SK-MEL-5 (cell line): ENCODE results near the gene INVS. TPM values are rescaled to one million over a fixed set of nuclear protein-coding genes. Genes with fewer than 3 reads are reported as not detected.
A peak's percentile ranks its signal among the peaks of the same experiment; 100 is the strongest.
"Not testable (repeated sequence)": the region's sequence is repeated elsewhere in the genome, so short reads cannot be mapped to it uniquely, and the experiment has no call there.

Experiments
- DNase-seq: peaks from one replicate; pipeline ENCODE4 v3.0.0-alpha.2; 2016; ENCODE audit warnings: low read depth, low spot score
- in situ Hi-C: cut with HindIII; loops from 2 replicates; pipeline ENCODE4 v1.10.0; 2016; ENCODE audit warnings: low sequenced_read_pairs, high pct_unique_total_duplicates, low pct_unique_long_range_greater_than_20kb
- small RNA-seq, 2 experiments: library from RNA; depleted of rRNA; stranded (forward); fragments of <200 nt; gene quantifications; one replicate each; pipeline ENCODE3, GENCODE V24; 2014
- total RNA-seq: library from RNA; depleted of rRNA; stranded (reverse); fragments of >200 nt; shearing (Covaris generic); gene quantifications from 2 replicates; pipeline ENCODE4 v1.2.3, GENCODE V29; 2014; rRNA removed

The INVS gene
- total RNA-seq, 1 experiment from 2014 or later, result 34.4 TPM

DNA sequence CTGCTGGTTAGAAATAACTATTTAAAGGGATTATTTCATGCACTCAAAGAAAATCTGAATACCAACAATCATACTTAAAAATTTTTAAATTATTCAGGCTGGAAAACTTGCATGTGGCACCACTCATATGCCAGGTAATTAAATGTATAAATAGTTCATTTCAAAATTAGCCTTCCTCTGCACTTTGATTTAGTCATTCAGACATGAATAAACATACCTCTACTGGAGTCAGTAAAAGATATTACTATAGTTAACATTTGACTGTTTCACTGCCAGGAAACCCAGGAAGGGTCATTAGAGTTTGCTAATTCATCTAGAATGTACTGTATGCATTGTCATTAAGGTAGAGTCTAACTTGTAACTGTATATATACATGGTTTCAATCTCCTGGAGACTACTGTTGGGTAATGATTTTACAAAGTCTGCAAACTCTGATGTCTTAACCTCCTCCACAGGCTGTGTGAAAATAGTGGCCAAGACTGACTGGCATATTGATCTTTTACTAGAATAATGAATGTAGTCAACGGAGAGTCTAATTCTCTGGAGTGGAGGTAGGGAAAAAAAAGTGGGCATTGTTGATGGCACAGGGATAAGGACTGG is 210.0 kb downstream of the INVS start:
- in situ Hi-C loops, result no loop called here
- no peak for DNase-seq

DNA sequence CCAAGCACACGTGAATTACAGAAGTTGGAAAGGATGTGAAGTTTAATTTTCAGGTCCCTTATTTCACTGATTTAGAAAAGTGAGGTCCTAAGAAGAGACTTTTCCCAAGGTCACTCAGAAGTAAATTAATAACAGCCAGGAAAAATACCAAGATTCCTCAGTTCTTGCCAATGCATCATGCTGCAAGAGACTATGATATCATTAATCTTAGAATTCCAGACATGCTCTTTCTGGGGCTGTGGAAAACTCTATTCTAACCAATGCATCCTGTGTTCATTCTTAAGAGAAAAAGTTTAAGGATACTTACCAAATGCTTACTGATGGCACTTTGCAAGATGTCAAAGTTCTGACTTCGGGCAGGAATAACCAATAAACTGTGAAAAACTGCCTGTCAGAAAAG is 210.9 kb downstream of the INVS start:
- no peak for DNase-seq
- in situ Hi-C loops, result no loop called here

DNA sequence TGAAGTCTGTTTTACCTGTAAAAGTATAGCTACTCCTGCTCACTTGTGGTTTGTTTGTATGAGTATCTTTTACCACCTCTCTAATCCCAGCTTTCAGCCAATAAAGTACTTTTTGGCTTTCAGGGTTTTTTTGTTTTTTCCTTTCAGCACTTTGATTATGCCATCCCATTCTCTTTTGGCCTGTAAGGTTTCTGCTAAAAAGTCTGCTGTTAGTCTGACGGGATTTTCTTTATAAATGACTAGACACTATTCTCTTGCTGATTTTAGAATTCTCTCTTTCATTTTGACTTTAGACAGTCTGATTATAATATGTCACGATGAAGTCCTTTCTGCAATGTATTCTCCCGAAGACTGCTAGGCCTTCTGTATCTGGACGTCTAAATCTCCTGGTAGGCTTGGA is 216.5 kb downstream of the INVS start:
- in situ Hi-C loops, result no loop called here

DNA sequence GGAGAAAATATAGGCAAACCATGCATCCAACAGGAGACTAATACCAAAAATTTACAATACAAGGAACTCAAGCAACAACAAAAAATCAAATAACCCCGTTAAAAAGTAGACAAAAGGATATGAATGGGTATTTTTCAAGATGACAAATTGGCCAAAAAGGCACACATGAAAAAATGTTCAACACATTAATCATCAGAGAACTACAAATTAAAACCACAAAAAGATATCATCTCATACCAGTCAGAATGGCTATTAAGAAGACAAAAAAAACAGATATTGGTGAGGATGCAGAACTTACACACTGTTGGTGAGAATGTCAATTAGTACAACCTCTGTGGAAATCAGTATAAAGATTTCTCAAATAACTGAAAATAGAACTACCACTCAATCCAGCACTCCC is 218.7 kb downstream of the INVS start:
- DNase-seq, result no peak
- in situ Hi-C loops, result no loop called here

More for the DNA sequence above, 216.5 kb downstream of the INVS start:
- no peak for DNase-seq

DNA sequence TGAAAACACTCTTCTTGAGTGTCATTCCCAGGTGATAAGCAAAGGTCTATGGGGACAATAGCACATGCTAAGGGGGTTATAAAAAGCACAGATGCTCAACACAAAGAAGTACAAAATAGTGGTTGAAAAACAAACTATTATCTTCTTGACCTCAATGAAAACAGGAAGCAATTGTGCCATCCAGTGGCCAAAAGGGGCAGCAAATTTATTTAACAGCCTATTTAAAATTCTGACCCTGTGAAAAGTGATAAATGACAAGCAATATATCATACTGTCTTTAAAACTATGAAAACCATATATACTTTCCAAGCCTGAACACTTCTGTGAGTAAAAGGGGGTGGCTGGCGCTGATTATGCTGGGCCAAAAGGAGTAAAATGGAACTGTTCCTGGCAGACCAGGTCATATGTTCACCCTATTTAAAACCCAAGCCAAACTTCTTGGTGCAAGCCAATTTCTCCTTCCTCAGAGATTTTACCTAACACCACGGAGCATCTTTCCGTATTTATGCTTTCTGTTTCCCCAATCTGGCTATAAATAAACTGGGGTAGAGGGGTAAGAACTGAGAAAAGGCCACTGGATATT is 224.0 kb downstream of the INVS start:
- peak; percentile 53 for DNase-seq
- in situ Hi-C loops, result no loop called here

DNA sequence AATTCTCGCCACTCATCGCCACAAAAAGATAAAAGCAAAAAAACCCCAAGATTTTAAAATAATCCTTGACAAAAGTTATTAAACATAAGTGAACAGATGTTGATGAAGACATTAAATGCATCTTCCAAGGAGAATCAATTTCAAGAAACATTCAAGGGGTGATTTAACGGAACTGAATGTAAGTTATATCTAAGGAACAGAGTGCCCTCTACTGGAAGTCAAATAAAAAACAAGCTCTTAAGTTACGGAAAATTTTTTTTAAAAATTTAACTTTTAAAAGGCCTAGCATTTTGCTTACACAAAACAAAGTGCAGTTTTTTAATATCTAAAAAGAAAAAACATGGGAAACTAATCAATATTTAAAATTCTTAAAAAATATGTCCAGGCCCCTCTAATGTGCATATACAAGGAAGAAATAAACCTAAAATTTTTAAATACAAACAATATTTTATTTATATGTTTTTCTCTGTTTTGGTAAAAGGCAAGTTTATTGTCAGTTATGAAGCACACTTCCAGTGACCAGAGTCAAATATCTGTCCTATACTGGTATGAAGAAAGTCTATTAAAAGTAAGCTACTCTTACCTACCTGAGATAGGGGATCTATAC is 225.7 kb downstream of the INVS start:
- in situ Hi-C loops, result no loop called here
- DNase-seq, result peak; percentile 43

DNA sequence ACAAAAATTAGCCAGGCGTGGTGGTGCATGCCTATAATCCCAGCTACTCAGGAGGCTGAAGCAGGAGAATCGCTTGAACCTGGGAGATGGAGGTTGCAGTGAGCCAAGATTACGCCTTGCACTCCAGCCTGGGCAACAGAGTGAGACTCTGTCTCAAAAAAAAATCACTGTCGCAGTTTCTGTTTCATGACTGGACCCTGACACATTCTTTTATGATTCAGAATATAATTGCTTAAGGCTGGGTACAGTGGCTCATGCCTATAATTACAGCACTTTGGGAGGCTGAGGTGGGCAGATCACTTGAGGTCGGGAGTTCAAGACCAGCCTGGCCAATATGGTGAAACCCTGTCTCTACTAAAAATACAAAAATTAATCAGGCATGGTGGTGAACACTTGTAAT is 239.7 kb downstream of the INVS start:
- in situ Hi-C loops, DNase-seq: not testable (repeated sequence)

DNA sequence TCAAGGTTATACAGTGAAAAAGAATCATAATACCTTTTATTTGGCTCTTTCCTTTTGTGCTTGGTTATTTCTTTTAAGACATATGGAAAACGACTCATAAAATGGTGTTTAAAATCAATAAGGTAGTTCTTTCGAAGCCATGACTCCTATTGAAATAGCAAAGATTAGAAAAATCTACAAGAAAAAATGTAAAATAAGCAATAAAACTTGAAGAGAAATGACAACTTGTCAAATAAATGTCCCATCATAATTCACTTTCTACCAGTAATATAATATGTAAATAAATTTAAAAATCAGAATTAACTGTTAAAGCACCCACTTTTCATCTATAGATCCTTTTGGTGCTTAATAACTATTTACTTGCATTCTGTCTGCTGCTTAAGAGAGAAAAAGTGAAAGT is 241.2 kb downstream of the INVS start:
- in situ Hi-C loops, result no loop called here

DNA sequence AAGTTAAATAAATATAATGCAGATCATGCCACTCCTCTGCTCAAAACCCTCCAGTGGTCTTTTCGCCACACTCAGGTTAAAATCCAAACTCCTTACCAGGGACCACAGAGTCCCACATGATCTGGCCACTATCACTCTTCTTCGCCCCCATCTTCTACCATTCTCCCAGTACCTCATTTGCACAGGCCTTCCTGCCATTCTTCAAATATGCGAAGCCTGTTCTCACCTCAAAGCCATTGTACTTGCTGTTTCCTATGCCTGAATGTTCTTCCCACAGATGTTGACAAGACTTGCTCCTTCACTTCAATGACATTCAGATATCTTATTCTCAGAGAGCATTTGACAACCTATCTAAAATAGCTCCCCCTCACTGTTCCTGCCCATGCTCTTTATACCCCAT is 242.8 kb downstream of the INVS start:
- in situ Hi-C loops, result no loop called here
- DNase-seq, result no peak

More for the DNA sequence above, 241.2 kb downstream of the INVS start:
- DNase-seq, result no peak

DNA sequence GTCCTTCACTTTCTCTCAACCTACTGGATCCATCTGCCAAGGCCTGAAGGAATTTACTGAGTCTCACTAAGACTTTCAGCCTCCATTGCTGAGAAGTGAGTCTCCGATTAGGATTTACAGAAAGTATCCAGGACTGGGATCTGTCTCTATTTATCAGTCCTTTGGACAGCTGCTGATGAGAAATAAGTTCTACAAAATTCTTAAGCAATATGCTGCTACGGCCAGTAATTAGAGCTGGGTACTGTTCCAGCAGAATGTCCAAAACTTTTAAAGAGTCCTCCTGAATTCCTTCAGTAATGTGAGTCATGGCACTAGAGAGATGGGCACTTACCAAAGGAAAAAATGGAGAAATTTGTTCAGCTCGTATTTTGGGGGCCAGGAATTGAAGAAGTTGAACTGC is 247.8 kb downstream of the INVS start:
- DNase-seq, result no peak
- in situ Hi-C loops, result no loop called here

DNA sequence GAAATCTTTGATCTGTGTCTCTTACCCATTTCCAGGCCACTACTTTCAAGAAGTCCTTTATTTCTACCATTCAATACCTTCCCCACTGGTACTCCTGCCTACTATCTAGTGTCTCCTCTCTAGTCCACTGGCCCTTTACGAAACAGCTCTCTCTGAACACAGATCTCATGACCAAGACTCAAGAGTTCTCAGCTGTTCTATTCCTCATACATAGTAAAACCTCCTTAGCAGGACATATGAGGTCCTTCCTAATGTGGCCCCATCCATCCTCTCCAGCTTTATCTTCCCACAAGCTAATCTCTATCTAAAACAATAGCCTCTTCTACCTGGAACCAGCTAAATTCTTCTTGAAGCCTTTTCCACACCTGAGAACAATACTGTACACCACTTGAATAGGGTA is 251.1 kb downstream of the INVS start:
- peak; percentile 35 for DNase-seq
- in situ Hi-C loops, result no loop called here

Small RNA genes lying within 50 kb of the gene (small RNA-seq; reads per million reads assigned to genes)
- 0 reads per million in 2 experiments for gene RN7SL75P

Other genes with a start within 250 kb of the INVS start
- gene STX17, start 192.6 kb upstream of the INVS start, total RNA-seq, result 15.2 and 18.0 TPM in 2 replicates
- gene ERP44, start 243 bp upstream of the INVS start, total RNA-seq, result 29.5 and 30.1 TPM in 2 replicates